HepG2 (cell line): ENCODE results near the gene HOXC9.

Experiments
- NFYB ChIP-seq: sonication (generic); formaldehyde crosslinking; IDR thresholded peaks from 2 replicates; pipeline ENCODE4 v1.4.0; 2020; ENCODE audit warnings: missing genetic modification reagents
- ZNF207 ChIP-seq: fragments of 450-650 bp; IDR thresholded peaks from 2 replicates; pipeline ENCODE4 v1.6.1; 2016; ENCODE audit warnings: antibody characterized with exemption, borderline replicate concordance

DNA sequence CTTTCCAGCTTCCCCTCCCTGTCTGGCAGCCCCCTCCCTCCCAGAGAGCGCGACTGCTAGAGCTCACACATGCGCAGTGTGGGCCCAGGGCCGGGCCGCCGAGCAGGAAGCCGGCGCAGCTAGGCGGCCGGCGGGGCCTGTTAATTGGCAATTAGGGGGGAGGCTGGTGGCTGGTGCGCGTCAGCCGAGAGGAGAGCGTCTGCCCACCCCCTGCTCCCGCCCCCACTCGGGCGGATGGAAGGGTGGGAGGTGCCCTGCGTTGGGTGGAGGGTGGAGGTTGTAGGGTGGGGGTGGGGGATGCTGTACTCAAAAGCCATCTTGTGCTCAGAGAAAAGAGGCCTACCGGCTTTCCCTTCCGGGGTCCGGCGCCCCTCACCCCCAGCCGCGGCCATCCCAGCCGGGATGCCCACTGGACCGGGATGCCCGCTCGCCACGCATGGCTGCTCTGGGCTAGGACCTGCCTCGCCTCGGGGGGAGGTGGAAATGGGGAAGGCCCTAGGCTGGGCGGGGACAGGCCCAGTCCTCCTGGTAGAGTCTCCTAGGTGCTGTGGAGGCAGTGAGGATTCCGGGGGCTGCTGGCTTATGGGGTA is 18.0 kb downstream of the HOXC9 start:
- TF ChIP-seq ZNF207 (no peak), NFYB (no peak)
